K562 (cell line): Measurements from ENCODE around the gene ACSF2. TPM values are rescaled to one million over a fixed set of nuclear protein-coding genes. Genes with fewer than 3 reads are reported as not detected.

Experiments used
- ATAC-seq: fragments of 200-7000 bp; cut with Tn5 transposase; 3 replicates; pipeline ENCODE4 v1.9.1; 2020; ENCODE audit warnings: moderate library complexity
- BruUV-seq: library from RNA; stranded (reverse); fragments of 400-500 nt; replicated peaks from 2 replicates; lab custom pipeline; 2021; lab: Mats Ljungman, UMichigan
- CTCF ChIA-PET: fragments of 300-600 bp; formaldehyde crosslinking; extraction: SDS; loops from one replicate; lab custom pipeline; 2021; ENCODE audit warnings: low intra/inter-chr PET ratio; lab: Yijun Ruan, JAX
- POLR2A ChIA-PET: fragments of 300-600, 350-650 bp; sonication (Branson Sonifier 250); formaldehyde crosslinking; extraction: SDS; loops from one replicate; lab custom pipeline; 2021; ENCODE audit warnings: antibody characterized with exemption, inconsistent platforms; lab: Yijun Ruan, JAX
- DNase-seq, 4 experiments: peaks; one replicate each; pipeline versions ENCODE4 v3.0.0 to v3.0.0-alpha.2; 2011 to 2018; ENCODE audit warnings: low spot score in 3 of 4, mixed read lengths in 3 of 4; ENCODE audit errors: extremely low read depth in 1 of 4
- FAIRE-seq: peaks from 2 replicates; lab custom pipeline; 2011; peaks lifted over from hg19 to GRCh38; lab: Jason Lieb, UNC
- H2AFZ ChIP-seq: 2 replicates; pipeline ENCODE4 v1.6.0; 2011; ENCODE audit warnings: low read depth, low read length, control low read depth, inconsistent platforms
- H3K27ac ChIP-seq: fragments of 200-600 bp; 3 replicates; pipeline ENCODE4 v1.8.0; 2011; ENCODE audit warnings: low read depth, mild to moderate bottlenecking, control low read depth, inconsistent platforms, low read length, moderate library complexity, mixed read lengths; ENCODE audit errors: extremely low read depth
- H3K27me3 ChIP-seq, 2 experiments: fragments of 300-600 bp in 1 of 2; 2 replicates in 1 of 2; 3 replicates in 1 of 2; pipeline versions ENCODE4 v1.6.0 to v1.8.0; 2011; ENCODE audit warnings: inconsistent platforms in 2 of 2, low read length in 2 of 2, mild to moderate bottlenecking in 1 of 2, mixed read lengths in 1 of 2, moderate library complexity in 1 of 2; ENCODE audit not compliant: control insufficient read depth in 2 of 2, insufficient read depth in 2 of 2
- H3K36me3 ChIP-seq: fragments of 300-600 bp; 3 replicates; pipeline ENCODE4 v1.8.0; 2011; ENCODE audit warnings: mild to moderate bottlenecking, low read length, inconsistent platforms; ENCODE audit not compliant: control insufficient read depth, insufficient read depth
- H3K4me1 ChIP-seq, 2 experiments: fragments of 200-600 bp in 1 of 2; replicated peaks in 1 of 2; 2 replicates in 1 of 2; 3 replicates in 1 of 2; pipeline versions ENCODE4 v1.5.1 to v1.8.0; 2011; ENCODE audit warnings: inconsistent platforms in 2 of 2, low read length in 2 of 2, mild to moderate bottlenecking in 1 of 2, mixed read lengths in 1 of 2, moderate library complexity in 1 of 2; ENCODE audit not compliant: control insufficient read depth in 2 of 2, insufficient read depth in 2 of 2
- H3K4me2 ChIP-seq: 2 replicates; pipeline ENCODE4 v1.6.1; 2011; ENCODE audit warnings: low read length, control low read depth, inconsistent platforms, mixed read lengths; ENCODE audit not compliant: insufficient read depth
- H3K4me3 ChIP-seq: fragments of 200-600 bp; sonication (generic), shearing (Covaris generic); 2 replicates; pipeline ENCODE4 v1.5.1; 2016; ENCODE audit warnings: control low read depth, inconsistent platforms
- H3K79me2 ChIP-seq: fragments of 200-600 bp; 3 replicates; pipeline ENCODE4 v1.8.0; 2011; ENCODE audit warnings: low read length, inconsistent platforms; ENCODE audit not compliant: control insufficient read depth, insufficient read depth
- H3K9ac ChIP-seq, 2 experiments: 2 replicates each; pipeline versions ENCODE4 v1.6.0 to v1.6.1; 2011; ENCODE audit warnings: low read depth in 2 of 2, low read length in 2 of 2, control low read depth in 1 of 2, inconsistent platforms in 1 of 2, mild to moderate bottlenecking in 1 of 2, mixed read lengths in 1 of 2; ENCODE audit not compliant: insufficient read depth in 1 of 2
- H3K9me1 ChIP-seq: one replicate; pipeline ENCODE4 v1.6.0; 2011; ENCODE audit warnings: inconsistent platforms, mild to moderate bottlenecking, low read length, moderate library complexity; ENCODE audit not compliant: control insufficient read depth, insufficient read depth
- H3K9me3 ChIP-seq: replicated peaks from 2 replicates; pipeline ENCODE4 v1.5.1; 2011; ENCODE audit warnings: low read depth, low read length, inconsistent platforms; ENCODE audit not compliant: control insufficient read depth, insufficient read depth
- H4K20me1 ChIP-seq: replicated peaks from 2 replicates; pipeline ENCODE4 v1.6.1; 2011; ENCODE audit warnings: low read length, inconsistent platforms, mixed read lengths; ENCODE audit not compliant: control insufficient read depth, insufficient read depth
- GTF2F1 ChIP-seq: IDR thresholded peaks from 2 replicates; pipeline ENCODE4 v1.6.1; 2011; ENCODE audit warnings: low read depth, low read length, improper control_type of control experiment
- MAFG ChIP-seq: fragments of 450-650 bp; conservative IDR thresholded peaks from 2 replicates; pipeline ENCODE4 v1.6.1; 2016; ENCODE audit warnings: missing genetic modification characterization, missing compliant biosample characterization
- RBM25 ChIP-seq: fragments of 200-400 bp; formaldehyde crosslinking; IDR thresholded peaks from 2 replicates; pipeline ENCODE4 v1.6.1; 2018; ENCODE audit warnings: low read length, low read depth, moderate library complexity; ENCODE audit not compliant: severe bottlenecking
- SREBF2 ChIP-seq: sonication (generic); formaldehyde crosslinking; IDR thresholded peaks from 2 replicates; pipeline ENCODE4 v1.4.0; 2020; ENCODE audit warnings: mild to moderate bottlenecking, missing genetic modification reagents
- WGBS: fragments of 100-300 bp; shearing (Covaris generic); methylation state at CpG from one replicate; pipeline ENCODE4 v1.1.6; 2016; ENCODE audit warnings: low coverage, mixed read lengths; ENCODE audit not compliant: insufficient coverage; ENCODE audit errors: missing lambda C conversion rate; 5-methylcytosine and 5-hydroxymethylcytosine counted together
- in situ Hi-C: fragments of 300-500 bp; cut with MboI; formaldehyde crosslinking; loops from 4 replicates; pipeline ENCODE4 v1.15.0; 2018; ENCODE audit warnings: inconsistent platforms, mixed read lengths
- intact Hi-C: fragments of 100-400 bp; cut with micrococcal nuclease; formaldehyde crosslinking; loops from 2 replicates; pipeline ENCODE4 v1.14.2; 2022
- polyA plus RNA-seq, 8 experiments: library from polyadenylated mRNA; depleted of rRNA in 4 of 8; stranded (reverse) in 5 of 8; unstranded in 3 of 8; fragments of >200 nt; fragmentation: Nextera tagmentation in 2 of 8; fragmentation: Illumina TruSeq in 1 of 8; extraction: Ambion mirVana in 2 of 8; extraction: Trizol in 1 of 8; gene quantifications; 2 replicates each; pipeline versions ENCODE4 v1.2.1 to v1.2.3, GENCODE V29; 2011 to 2014; ENCODE audit warnings: inconsistent platforms in 1 of 8, missing spikeins in 1 of 8
- total RNA-seq, 7 experiments: library from RNA; depleted of rRNA in 6 of 7; stranded (reverse); fragments of >200 nt in 6 of 7; fragmentation: Illumina TruSeq in 2 of 7; extraction: Trizol in 2 of 7; gene quantifications; 2 replicates each; pipeline versions ENCODE4 v1.2.1 to v1.2.3, GENCODE V29; 2011 to 2021; ENCODE audit warnings: low replicate concordance in 1 of 7

Gene ACSF2
- total and polyA plus RNA-seq, 9 of the 15 experiments (the other 6 are each of a cell fraction or from before 2014, with no cell fraction given), result 0.89 to 6.1 (median 3.5) TPM

- TF ChIP-seq GTF2F1, result no peak
Measured at GRCh38 chr17:50440172-50440837, 14.3 kb downstream of the ACSF2 start (continued).

- Histone ChIP-seq H3K27ac (no peak overlapping the region), H3K36me3 (no peaks in the 10 kb centered on the region), H3K9me3 (no peaks in the 10 kb centered on the region), H3K9me1 (no peaks in the 10 kb centered on the region), H3K4me1 (peaks cover 6 to 15% of the 10 kb centered on the region in 2 experiments; a peak in 4 of 5 replicates), H3K79me2 (no peaks in the 10 kb centered on the region), H3K9ac (peak overlapping the region in 1 of 2 experiments; percentile 43; a peak in 2 of 4 replicates), H3K4me3 (no peak overlapping the region), H2AFZ (no peak overlapping the region), H3K4me2 (no peak overlapping the region), H3K27me3 (no peaks in the 10 kb centered on the region; a peak in 1 of 5 replicates), H4K20me1 (no peaks in the 10 kb centered on the region; the same call in 1 of the 2 replicates)
- no peak for FAIRE-seq
- no peak for TF ChIP-seq SREBF2 (CRISPR knock-in tag)
- TF ChIP-seq RBM25, result peak; percentile 40
- no peak for TF ChIP-seq MAFG (tag)
- in situ Hi-C loops (no loop called here), intact Hi-C loops (no loop called here)
- ChIA-PET POLR2A (interaction anchor here (0.9 to 3.0 kb wide), 3 partner anchors 9 to 18 kb away, joined by 7 to 10 read pairs (median 7); no protein-coding TSS in a partner anchor), CTCF (no interaction called here)
- BruUV-seq, result no TSS peak
- WGBS, result 39% methylated on average over 9 of the region's 10 CpGs
- ATAC-seq, result no peak
- peak in 1 of 4 experiments; percentile 3 for DNase-seq
Measured at GRCh38 chr17:50440838-50441829, 15.1 kb downstream of the ACSF2 start.
